Right hindlimb (tissue), 1 donor: ENCODE measurements around the gene ZACN.
"Not testable (repeated sequence)": the region's sequence is repeated elsewhere in the genome, so short reads cannot be mapped to it uniquely, and the experiment has no call there.

ENCODE experiments used
- DNase-seq: peaks from one replicate; pipeline ENCODE4 v3.0.0-alpha.2; 2018

The ZACN gene

GRCh38 chr17:76078860-76079534, at the start of gene ZACN:
Gene ZACN, plus strand, starts transcription at chr17:76079182. Its CDS starts 83 bp downstream, at chr17:76079265.
- DNase-seq = peak; percentile 43

GRCh38 chr17:76032073-76032779, 46.8 kb upstream of the ZACN start:
- DNase-seq = no peak

- DNase-seq = no peak
These were observed 46.2 kb upstream of the ZACN start for GRCh38 chr17:76032780-76033108.

GRCh38 chr17:76033139-76033538, 45.8 kb upstream of the ZACN start:
- DNase-seq = no peak

- DNase-seq = no peak
These were observed 44.3 kb upstream of the ZACN start for GRCh38 chr17:76034428-76035350.

- DNase-seq = no peak
These were observed 42.3 kb upstream of the ZACN start for GRCh38 chr17:76036497-76037261.

GRCh38 chr17:76038050-76038449, 40.9 kb upstream of the ZACN start:
- DNase-seq = no peak

- DNase-seq = no peak
These were observed 39.9 kb upstream of the ZACN start for GRCh38 chr17:76039121-76039520.

GRCh38 chr17:76040376-76040775, 38.6 kb upstream of the ZACN start:
- no peak for DNase-seq

GRCh38 chr17:76042868-76043267, 36.1 kb upstream of the ZACN start:
- DNase-seq = not testable (repeated sequence)

- DNase-seq = not testable (repeated sequence)
These were observed 34.4 kb upstream of the ZACN start for GRCh38 chr17:76044475-76045007.

GRCh38 chr17:76046064-76046463, 32.9 kb upstream of the ZACN start:
- no peak for DNase-seq

GRCh38 chr17:76048025-76048605, 30.9 kb upstream of the ZACN start:
- no peak for DNase-seq

- DNase-seq = no peak
These were observed 30.3 kb upstream of the ZACN start for GRCh38 chr17:76048711-76049110.

- DNase-seq = no peak
These were observed 29.7 kb upstream of the ZACN start for GRCh38 chr17:76049239-76049638.

GRCh38 chr17:76049836-76050537, 29.0 kb upstream of the ZACN start:
- no peak for DNase-seq

GRCh38 chr17:76050538-76051467, 28.2 kb upstream of the ZACN start:
- DNase-seq = no peak

GRCh38 chr17:76051561-76051960, 27.4 kb upstream of the ZACN start:
- DNase-seq = no peak

- no peak for DNase-seq
These were observed 25.5 kb upstream of the ZACN start for GRCh38 chr17:76053246-76054111.
